DND-41 (cell line): ENCODE data around the gene SHROOM2.

Source experiments
- EZH2 ChIP-seq: IDR thresholded peaks from 3 replicates; pipeline ENCODE4 v1.6.1; 2012; ENCODE audit warnings: borderline replicate concordance, low read depth, mild to moderate bottlenecking, moderate library complexity, low read length, inconsistent platforms; ENCODE audit not compliant: severe bottlenecking
- TF ChIP-seq, protein P1 (sequence below): IDR thresholded peaks from 2 replicates; pipeline ENCODE4 v1.5.1; 2012; ENCODE audit warnings: borderline replicate concordance, low read length, moderate library complexity, mild to moderate bottlenecking; ENCODE audit not compliant: poor library complexity, severe bottlenecking; ENCODE audit errors: extremely low read depth

DNA sequence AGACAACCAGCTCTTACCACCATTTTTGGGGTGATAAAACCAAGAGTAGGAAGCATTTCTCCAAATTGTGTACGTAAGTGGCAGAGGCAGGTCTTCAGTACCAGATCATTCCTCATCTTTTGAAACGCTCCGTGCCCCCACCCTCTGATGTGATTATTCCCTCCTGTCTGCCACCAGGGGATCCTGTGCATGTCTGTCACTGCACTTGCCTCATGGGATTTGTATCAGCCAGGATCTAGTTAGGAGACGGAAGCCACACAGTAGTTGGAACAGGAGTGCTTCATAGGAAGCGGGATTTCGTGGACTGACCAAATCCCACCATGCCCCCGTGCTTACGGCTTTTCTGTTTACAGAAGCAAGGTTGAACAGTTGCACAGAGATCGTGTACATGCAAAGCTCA, 75.5 kb downstream of the SHROOM2 start:
- TF ChIP-seq, protein P1, sequence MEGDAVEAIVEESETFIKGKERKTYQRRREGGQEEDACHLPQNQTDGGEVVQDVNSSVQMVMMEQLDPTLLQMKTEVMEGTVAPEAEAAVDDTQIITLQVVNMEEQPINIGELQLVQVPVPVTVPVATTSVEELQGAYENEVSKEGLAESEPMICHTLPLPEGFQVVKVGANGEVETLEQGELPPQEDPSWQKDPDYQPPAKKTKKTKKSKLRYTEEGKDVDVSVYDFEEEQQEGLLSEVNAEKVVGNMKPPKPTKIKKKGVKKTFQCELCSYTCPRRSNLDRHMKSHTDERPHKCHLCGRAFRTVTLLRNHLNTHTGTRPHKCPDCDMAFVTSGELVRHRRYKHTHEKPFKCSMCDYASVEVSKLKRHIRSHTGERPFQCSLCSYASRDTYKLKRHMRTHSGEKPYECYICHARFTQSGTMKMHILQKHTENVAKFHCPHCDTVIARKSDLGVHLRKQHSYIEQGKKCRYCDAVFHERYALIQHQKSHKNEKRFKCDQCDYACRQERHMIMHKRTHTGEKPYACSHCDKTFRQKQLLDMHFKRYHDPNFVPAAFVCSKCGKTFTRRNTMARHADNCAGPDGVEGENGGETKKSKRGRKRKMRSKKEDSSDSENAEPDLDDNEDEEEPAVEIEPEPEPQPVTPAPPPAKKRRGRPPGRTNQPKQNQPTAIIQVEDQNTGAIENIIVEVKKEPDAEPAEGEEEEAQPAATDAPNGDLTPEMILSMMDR, result no peak
- no peak for TF ChIP-seq EZH2
